Measurements from ENCODE around the gene FZD10. TPM values are rescaled to one million over a fixed set of nuclear protein-coding genes. Genes with fewer than 3 reads are reported as not detected.

Gene FZD10
- total RNA-seq, 1 donor, result not detected

DNA sequence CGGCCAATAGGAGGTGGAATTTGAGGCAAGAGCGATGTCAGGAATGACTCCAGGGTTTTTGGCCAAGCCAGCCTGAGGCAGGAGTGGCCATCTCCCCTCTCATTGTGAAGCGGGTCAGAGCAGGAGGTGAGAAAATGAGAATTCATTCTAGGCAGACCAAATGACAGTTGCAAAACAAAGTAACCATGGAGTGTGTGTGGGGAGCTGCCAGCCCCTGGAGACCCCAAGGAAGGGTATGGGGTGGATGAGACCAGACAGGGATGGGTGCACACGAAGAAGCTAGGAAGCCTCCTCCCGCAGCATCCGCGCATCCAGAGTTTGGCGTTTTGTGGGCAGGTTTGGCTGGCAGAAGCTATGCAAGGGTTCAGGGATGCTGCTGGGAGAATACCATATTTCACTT, 38.8 kb downstream of the FZD10 start:
- Histone ChIP-seq H3K9me3 (ENCODE audit: low read depth, low read length) (no peaks in the 10 kb centered on the region), H3K27me3 (ENCODE audit: insufficient read depth, low read length) (no peaks in the 10 kb centered on the region), H3K4me1 (ENCODE audit: insufficient read depth, low read length) (no peaks in the 10 kb centered on the region), H3K79me2 (ENCODE audit: insufficient read depth, low read length) (no peaks in the 10 kb centered on the region), H3K4me3 (ENCODE audit: insufficient read depth, low read length) (no peak overlapping the region), H3K4me2 (ENCODE audit: insufficient read depth, low read length) (no peak overlapping the region), H4K20me1 (ENCODE audit: insufficient read depth, low read length) (no peaks in the 10 kb centered on the region), H3K36me3 (ENCODE audit: insufficient read depth, low read length) (no peaks in the 10 kb centered on the region), H3K27ac (ENCODE audit: low read depth, low read length) (no peak overlapping the region), H2AFZ (ENCODE audit: low read length) (no peak overlapping the region)
- no peak for DNase-seq (ENCODE audit: insufficient read length, low spot score, missing footprints)
- TF ChIP-seq, protein P1, sequence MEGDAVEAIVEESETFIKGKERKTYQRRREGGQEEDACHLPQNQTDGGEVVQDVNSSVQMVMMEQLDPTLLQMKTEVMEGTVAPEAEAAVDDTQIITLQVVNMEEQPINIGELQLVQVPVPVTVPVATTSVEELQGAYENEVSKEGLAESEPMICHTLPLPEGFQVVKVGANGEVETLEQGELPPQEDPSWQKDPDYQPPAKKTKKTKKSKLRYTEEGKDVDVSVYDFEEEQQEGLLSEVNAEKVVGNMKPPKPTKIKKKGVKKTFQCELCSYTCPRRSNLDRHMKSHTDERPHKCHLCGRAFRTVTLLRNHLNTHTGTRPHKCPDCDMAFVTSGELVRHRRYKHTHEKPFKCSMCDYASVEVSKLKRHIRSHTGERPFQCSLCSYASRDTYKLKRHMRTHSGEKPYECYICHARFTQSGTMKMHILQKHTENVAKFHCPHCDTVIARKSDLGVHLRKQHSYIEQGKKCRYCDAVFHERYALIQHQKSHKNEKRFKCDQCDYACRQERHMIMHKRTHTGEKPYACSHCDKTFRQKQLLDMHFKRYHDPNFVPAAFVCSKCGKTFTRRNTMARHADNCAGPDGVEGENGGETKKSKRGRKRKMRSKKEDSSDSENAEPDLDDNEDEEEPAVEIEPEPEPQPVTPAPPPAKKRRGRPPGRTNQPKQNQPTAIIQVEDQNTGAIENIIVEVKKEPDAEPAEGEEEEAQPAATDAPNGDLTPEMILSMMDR (IDR thresholded peaks at IDR 0.05; ENCODE audit: extremely low read depth, low read depth, low read length), result no peak

DNA sequence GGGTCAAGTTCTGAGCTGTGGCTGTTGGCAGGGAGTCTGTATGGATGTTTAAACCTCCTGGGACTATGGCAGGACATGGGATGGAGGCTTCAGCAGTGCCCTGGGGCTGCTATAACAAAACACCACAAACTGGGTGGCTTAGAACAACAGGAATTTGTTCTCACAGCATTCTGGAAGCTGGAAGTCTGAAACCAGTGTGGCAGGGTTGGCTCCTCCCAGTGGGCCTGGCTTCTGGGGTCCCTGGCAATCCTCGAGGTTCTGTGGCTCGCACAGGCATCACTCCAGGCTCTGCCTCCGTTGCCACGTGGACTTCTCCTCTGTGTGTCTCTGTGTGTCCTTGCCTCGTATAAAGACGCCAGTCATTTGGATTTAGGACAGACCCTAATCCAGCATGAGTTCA, 39.9 kb downstream of the FZD10 start:
- Histone ChIP-seq H2AFZ (ENCODE audit: low read length) (no peak overlapping the region), H3K4me2 (ENCODE audit: insufficient read depth, low read length) (no peak overlapping the region), H3K4me1 (ENCODE audit: insufficient read depth, low read length) (no peaks in the 10 kb centered on the region), H3K79me2 (ENCODE audit: insufficient read depth, low read length) (no peaks in the 10 kb centered on the region), H3K4me3 (ENCODE audit: insufficient read depth, low read length) (no peak overlapping the region), H4K20me1 (ENCODE audit: insufficient read depth, low read length) (no peaks in the 10 kb centered on the region), H3K27ac (ENCODE audit: low read depth, low read length) (no peak overlapping the region), H3K36me3 (ENCODE audit: insufficient read depth, low read length) (no peaks in the 10 kb centered on the region), H3K27me3 (ENCODE audit: insufficient read depth, low read length) (no peaks in the 10 kb centered on the region), H3K9me3 (ENCODE audit: low read depth, low read length) (no peaks in the 10 kb centered on the region)
- no peak for DNase-seq (ENCODE audit: insufficient read length, low spot score, missing footprints)
- TF ChIP-seq, protein P1 (IDR thresholded peaks at IDR 0.05; ENCODE audit: extremely low read depth, low read depth, low read length), result no peak

DNA sequence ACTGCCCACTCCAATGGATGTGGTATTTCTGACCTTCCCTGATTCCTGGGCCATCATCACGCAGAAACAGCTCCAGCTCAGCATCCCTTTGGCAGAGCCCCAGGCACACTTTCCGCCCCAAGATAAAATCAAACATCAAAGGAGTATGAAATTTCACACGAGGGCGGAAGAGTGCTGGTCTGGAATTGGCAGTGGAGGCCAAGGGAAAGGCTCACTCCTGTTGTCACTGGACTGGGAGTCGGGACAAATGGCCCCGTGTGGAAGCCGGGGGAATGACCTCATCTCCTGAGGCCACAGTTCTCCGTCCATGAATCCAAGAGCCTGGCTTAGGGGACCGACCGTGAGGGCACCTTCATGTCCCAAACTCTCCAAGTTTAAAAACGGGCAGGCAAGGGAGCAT, 40.9 kb downstream of the FZD10 start:
- no peak for DNase-seq (ENCODE audit: insufficient read length, low spot score, missing footprints)
- Histone ChIP-seq H3K79me2 (ENCODE audit: insufficient read depth, low read length) (no peaks in the 10 kb centered on the region), H3K4me3 (ENCODE audit: insufficient read depth, low read length) (no peak overlapping the region), H3K27ac (ENCODE audit: low read depth, low read length) (no peak overlapping the region), H2AFZ (ENCODE audit: low read length) (no peak overlapping the region), H3K4me1 (ENCODE audit: insufficient read depth, low read length) (no peaks in the 10 kb centered on the region), H3K9me3 (ENCODE audit: low read depth, low read length) (no peaks in the 10 kb centered on the region), H3K27me3 (ENCODE audit: insufficient read depth, low read length) (no peaks in the 10 kb centered on the region), H3K4me2 (ENCODE audit: insufficient read depth, low read length) (no peak overlapping the region), H3K36me3 (ENCODE audit: insufficient read depth, low read length) (no peaks in the 10 kb centered on the region), H4K20me1 (ENCODE audit: insufficient read depth, low read length) (no peaks in the 10 kb centered on the region)
- TF ChIP-seq, protein P1 (IDR thresholded peaks at IDR 0.05; ENCODE audit: extremely low read depth, low read depth, low read length), result no peak

DNA sequence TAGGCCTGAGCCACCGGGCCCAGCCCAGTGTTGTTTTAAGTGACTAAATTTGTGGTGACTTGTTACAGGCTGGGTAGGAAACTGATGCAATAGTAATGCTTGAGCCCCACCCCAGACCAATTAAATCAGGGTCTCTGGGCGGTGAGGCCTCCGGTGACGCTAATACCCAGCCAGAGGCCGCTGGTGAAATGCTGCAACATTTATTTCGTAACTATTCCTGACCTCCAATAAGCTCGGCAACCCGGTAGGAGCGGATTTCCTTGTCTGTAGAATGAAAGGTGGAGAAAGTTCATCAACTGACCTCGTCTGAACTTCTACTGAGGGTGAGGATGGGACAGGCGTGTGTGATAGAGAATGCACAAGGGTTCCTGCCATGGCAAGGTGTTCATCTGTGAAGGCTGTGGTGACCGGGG, 42.3 kb downstream of the FZD10 start:
- H3K9me3 ChIP-seq (ENCODE audit: low read depth, low read length), result no peaks in the 10 kb centered on the region
- TF ChIP-seq, protein P1 (IDR thresholded peaks at IDR 0.05; ENCODE audit: extremely low read depth, low read depth, low read length), result no peak
- no peak overlapping the region for H3K27ac ChIP-seq (ENCODE audit: low read depth, low read length)
- H3K4me2 ChIP-seq (ENCODE audit: insufficient read depth, low read length), result no peak overlapping the region
- H3K36me3 ChIP-seq (ENCODE audit: insufficient read depth, low read length), result no peaks in the 10 kb centered on the region
- H3K27me3 ChIP-seq (ENCODE audit: insufficient read depth, low read length), result no peaks in the 10 kb centered on the region
- H3K4me3 ChIP-seq (ENCODE audit: insufficient read depth, low read length), result no peak overlapping the region
- DNase-seq (ENCODE audit: insufficient read length, low spot score, missing footprints), result no peak
- H2AFZ ChIP-seq (ENCODE audit: low read length), result no peak overlapping the region
- H3K4me1 ChIP-seq (ENCODE audit: insufficient read depth, low read length), result no peaks in the 10 kb centered on the region
- H4K20me1 ChIP-seq (ENCODE audit: insufficient read depth, low read length), result no peaks in the 10 kb centered on the region
- no peaks in the 10 kb centered on the region for H3K79me2 ChIP-seq (ENCODE audit: insufficient read depth, low read length)

All from osteoblast (primary cell).